Measurements from ENCODE around the gene CADPS.

The CADPS gene

DNA sequence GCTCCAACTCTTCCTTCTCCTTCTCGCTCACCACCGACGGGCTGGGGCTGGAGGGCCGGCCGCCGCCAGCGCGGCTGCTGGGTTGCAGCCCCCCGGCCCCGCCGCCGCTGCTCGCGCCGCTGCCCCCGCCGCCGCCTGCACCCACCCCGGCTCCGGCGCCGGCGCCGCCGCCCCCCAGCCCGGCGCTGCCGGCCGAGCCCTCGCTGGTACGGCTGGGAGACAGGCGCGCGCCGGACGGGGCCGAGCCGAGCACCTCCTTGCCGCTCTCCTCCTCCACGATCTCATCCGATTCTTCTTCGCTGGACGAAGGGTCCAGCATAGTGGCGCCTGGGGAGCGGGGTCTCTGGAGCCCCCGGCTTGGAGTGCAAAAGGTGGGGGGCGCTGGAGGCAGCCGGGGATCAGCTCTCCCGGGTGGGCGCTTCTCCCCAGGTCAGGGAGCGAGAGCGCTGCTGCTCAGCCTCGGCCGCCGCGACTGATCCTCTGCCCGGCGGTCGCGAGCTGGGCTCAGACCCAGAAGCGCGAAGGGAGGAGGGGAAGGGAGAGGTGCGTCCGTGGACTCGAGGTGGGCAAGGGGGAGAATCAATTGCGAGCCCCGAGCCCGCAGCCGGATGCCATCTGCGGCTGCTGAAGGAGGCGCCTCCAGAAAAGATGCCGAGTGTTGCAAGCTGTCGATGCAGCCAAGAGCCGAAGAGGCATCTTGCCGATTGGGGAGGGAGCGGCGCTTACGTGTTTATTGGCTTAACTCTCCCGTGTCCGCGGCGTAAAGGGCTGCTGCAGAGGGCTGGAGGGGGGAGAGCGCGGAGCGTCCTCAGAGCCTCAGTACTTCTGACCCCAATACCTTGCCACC lies at the start of gene CADPS:
TSS of gene CADPS (minus strand) at position 706 of the 847 bp plus-strand sequence. CDS start at position 319, 387 bp downstream.
- no peak for DNase-seq

DNA sequence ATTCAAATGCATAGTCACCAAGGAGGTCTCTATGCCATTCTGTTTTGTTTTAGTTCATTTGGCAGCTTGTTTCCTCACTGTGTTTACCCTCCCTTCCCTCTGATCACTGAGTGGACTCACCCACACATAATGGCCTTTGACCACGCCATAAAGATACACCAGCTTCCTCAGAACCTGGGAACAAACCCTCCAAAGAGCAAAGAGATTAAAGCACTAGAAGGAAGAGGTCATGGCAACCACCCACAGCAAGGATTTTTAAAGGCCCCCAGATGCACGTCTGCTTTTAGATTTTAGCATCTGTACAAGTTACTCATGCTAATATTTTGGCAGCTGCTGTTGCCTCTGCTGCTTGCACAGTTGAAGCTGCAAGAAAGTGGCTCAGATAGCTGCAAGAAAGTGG lies 47.9 kb upstream of the CADPS start:
- DNase-seq = no peak

DNA sequence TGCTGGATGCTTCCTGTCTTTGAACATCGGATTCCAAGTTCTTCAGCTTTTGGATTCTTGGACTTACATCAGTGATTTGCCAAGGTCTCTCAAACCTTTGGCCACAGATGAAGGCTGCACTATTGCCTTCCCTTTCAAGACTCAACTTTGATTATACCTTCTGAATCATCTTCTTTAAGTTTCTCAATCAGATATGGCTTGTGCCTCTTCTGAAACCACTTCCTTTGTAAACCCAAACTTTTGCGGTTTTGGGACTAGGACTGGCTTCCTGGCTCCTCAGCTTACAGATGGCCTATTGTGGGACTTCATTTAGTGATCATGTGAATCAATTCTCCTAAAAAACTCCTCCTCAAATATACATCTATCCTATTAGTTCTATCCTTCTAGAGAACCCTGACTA lies 47.1 kb upstream of the CADPS start:
- DNase-seq = no peak

DNA sequence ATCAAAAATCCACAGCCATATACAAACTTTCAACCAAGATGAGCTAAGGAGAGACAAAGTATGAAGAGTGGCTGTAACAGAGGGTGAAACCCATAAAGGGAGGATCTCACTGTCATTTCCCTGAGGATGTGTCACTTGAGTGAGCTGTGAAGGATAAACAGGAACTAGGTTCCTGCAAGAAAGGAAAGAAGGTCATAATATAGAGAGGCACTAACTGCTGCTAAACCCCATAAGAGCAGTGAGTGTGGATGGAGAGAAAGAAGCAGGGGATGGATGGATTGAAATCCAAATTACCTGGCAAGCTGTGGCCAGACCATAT lies 45.2 kb upstream of the CADPS start:
- DNase-seq = no peak

DNA sequence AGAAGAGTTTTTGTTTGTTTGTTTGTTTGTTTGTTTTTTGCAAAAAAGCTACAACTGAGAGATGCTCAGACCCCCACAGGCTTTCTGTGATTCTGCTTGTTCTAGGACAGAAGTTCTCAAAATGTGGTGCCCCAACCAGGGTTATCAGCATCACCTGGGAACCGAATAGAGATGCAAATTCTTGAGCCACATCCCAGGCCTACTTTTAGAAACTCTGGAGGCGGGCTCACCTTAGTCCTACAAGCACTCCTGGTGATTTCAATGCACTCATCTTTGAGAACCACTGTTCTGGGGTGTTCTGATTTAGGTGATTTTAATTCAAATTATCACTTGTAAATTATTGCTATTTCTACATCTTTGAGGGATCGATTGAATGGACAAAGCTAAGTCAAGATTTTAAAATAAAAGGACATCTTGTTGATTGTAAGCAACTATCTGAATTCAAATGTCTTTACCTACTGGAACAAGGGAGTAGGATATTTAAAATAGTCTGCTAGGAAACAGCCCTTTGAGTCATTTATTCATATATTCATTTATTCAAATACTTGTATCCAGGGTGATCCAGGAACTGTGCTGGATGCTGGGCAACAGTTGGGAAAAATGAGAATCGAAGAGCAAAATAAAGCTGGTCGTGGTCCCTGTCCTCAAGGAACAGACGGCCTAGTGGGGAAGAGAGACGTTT lies 44.7 kb upstream of the CADPS start:
- no peak for DNase-seq

DNA sequence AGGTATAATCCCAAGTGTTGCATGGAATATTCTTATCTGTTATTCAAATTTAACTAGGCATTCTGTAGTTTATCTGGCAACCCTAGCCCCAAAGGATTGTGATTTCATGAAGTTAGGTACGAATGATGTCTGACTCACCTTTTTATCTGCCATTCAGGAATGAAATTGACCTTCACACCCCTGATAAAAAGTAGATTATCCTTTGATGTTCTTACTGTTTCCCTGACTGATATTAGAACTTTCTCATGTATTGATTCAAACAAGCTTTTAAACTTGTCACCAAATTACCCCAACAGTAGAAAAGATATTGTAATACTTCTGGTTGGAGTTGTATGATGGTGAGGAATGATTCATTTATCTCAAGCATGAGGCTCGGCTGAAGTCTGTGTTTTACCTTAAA lies 43.6 kb upstream of the CADPS start:
- no peak for DNase-seq

DNA sequence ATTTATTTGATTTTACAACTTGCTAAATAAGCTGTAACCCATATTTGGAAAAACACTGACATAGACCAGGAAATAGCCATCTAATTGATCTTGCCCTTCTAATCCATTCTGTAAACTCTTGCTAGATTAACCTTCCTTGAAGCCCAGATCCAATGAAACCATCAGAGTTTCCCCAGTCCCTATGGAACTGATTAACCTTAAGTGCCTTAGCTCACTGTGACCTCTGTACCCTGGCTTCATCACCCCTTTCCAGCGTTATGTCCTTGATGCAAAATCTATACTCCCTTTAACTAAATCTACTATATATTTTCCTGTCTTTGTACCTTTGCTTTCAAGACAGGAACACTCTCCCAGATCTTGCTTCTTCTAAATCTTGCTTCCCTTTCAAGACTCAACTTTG lies 42.9 kb upstream of the CADPS start:
- DNase-seq = no peak

DNA sequence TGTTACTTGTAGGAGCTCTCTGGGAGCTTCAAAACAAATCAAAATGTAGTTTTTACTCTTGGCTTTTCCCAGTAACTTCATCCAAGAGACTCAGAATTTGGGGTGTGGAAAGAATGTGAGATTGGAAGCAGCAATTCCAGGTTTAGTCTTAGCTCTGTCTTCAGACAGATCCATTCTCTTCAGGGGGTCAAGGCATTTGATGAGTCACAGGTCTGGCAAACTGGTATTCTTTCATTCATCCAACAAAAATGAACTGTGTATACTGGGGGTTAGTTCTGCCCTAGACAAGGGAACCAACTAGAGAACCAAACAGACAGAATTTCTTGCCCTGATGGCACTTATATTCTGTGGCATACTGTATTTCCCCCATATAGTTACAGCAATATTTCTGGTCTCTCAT lies 36.3 kb upstream of the CADPS start:
- no peak for DNase-seq

DNA sequence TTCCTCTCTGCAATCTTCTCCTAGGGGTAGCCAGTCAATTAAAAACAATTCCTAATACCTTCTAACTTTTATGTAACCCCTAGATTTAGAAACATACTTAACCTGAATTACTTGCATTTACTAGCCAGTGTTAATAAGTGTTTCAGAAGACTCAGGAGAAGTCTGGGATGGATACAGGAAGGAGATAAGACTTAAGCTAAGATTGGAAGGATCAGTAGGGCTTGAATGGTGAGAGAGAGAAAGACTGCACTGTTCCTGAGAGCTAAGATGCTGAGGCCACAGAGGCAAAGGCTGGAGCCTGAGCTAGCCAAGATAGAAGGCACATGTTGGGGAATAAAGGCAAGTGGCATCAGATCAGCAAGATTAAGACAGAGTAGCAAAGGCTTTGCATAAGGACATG lies 30.1 kb upstream of the CADPS start:
- DNase-seq = no peak

DNA sequence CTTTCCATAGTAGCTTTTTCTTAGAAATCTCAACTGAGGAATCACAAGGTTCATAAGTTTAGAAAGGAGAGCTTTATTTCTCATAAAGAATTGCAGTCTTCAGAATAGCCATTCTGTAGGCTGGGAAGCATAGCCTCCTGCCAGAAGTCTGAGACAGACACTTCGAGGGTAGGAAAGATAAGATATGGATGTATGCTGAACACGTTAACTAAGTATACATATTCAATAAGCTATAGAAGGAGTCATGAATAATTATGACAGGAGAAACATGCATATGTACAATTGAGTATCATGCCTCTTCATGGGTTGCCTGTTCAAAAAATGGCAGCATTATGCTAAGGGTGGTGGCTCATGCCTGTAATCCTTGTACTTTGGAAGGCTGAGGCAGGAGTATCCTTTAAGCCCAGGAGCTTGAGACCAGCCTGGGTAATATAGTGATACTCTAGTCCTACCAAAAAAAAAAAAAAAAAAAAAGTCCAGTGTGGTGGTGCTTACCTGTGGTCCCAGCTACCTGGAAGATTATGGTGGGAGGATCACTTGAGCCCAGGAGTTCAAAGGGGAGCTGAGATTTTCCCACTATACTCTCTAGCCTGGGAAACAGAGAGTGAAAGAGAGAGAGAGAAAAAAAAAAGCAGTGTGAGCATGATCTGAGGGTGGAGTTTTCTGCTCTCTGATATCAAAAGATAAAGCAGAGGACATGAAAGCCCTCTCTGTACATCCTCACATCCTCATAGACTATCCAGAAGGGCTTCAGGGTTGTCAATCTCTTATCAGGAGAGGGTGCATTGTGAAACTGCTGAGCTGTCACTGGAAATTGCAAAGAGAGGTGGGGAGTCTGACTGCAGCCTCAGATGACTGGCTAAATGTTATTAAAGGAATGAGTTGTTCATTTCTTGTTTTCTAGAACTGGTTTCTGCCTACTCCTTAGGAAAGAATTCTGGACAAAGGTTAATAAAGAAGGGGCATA lies 23.6 kb upstream of the CADPS start:
- no peak for DNase-seq

DNA sequence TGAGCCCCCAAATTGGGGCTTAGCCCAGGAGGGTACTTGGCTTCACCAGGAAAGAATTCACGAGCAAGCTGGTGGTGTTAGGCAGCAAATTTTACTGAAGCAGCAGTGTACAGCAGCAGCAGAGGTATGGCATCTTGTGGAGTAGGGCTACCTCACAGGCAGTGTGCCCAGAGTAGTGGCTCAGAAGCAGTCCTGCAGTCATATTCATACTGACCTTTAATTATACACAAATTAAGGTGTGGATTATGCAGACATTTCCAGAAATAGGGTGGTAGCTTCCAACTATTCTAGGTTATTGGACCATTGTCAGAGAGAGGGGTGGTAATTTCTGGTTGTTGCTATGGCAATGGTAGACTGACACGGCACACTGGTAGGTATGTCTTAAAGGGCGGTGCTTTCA lies 20.7 kb upstream of the CADPS start:
- DNase-seq = no peak

DNA sequence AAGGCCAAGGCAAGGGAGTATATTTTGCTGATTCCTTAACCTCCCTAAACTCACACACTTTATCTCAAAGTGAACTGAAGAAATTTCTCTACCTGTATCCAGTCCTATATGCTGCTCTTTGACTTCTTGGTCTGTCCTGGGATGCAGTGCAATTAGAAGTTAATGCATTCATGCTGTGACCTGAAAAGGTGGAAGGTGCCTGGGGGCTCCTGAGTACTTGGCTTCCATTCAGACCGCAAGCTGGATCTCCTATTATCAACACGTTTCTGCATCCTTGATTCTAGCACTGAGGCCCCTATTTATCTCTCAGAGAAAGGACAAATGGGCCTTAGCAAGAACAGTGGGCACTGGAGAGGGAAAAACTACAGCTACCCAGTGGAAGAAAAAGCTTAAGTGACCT lies 17.7 kb upstream of the CADPS start:
- DNase-seq = no peak

DNA sequence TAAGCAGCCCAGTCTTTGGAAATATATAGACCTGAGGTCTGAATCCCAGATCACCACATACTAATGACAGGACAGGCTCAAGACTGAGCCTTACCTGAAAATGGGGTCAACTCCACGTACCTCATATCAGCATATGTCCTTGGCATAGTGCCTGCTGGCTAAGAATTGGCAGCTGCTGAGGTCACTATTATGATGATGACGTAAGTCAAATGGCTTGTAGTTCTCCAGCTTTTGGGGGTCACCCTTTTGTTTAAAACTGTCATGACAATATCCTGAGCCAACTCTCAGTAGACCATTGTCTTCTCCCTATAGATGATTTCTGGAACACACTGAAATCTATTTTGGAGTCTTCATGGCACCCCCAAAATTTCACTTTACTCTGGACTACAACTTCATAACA lies 16.8 kb upstream of the CADPS start:
- DNase-seq = no peak

DNA sequence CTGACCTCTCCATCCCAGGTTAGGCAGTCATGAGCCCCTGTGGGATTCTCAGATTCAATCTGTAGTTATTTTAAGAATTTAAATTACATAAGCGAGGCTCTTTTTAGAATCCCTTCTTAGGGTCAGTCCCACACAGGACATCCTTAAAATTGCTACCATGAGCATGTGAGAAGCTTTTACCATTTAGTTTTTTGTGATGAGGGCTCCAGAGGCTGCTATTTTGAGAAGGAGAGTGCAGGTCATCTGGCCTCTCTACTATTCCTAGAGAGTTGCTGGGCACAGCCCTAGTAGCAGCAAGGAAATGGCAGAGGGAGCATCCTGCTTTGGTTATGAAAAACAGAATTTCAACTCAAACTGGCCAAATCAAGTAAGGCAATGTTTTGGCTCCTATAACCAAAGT lies 13.6 kb upstream of the CADPS start:
- DNase-seq = no peak

DNA sequence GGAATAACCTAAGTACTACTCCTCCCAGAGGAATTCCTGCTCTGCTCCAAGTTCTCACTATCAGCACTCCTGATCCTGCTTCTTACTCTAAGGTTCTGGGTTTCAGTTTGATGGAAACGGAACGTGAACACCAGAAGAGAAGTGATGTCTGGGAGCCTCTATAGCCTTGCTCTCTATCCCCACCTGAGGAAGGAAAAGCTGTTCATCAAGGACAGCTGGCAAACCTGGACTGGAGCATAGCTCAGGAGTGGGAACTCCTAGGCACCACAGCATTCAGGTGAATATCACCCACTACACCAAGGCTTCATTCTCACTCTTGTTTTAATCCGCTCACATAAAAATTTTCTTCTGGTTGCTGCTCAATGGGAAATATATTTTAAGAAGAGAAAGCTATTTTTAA lies 13.0 kb upstream of the CADPS start:
- no peak for DNase-seq

DNA sequence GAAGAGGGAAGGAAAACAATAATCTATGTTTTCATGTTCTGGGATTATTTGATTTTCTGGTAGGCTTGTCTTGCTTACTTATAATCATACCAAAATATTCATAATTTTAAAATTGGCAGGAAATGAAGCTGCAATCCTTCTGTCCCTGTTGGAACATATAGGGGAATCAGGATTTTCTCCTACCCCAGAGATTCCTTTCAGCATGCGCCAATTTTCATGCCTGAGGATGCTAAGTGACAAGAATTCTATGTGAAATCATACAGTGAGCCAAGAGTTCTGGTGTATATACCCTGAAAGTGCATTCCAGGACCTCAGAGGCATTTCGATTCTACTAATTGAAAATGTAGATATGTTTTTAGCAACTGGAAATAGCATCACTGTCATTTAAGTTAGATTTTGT lies 9.9 kb upstream of the CADPS start:
- no peak for DNase-seq

DNA sequence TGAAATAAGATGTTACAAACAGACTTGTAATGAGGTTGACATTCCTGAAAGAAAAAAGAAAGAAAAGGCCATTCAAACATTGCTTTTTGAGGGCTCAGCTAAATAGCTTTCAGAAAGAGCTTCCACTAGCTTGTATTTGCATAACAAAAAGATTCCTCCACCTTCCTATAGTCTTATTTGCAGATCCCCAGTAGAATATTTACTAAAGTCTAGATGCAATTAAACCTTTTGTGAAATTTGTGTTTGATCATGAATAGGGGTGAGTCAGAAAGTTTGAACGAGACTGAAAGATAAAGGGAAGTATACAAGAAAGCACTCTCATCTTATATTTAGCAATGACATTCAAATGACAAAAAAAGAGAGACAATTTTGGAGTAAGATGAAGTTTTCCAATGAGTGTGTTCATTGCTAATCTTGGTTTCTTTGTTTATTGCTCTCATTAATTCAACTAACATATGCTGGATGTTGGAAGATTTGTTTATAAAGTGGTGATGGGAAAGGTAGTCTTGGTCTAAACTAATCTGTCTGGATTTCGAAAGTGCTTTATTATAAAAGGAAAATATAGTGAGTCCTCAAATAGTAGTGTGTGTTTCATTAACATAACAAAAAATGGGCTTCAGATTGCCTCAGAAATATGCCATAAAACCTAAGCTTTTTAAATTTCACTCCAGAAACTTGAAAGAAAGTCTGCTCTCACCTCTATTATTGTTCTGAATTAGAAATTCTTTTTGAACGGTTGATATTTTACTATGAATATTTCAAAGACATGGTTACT lies 9.1 kb upstream of the CADPS start:
- DNase-seq = no peak

DNA sequence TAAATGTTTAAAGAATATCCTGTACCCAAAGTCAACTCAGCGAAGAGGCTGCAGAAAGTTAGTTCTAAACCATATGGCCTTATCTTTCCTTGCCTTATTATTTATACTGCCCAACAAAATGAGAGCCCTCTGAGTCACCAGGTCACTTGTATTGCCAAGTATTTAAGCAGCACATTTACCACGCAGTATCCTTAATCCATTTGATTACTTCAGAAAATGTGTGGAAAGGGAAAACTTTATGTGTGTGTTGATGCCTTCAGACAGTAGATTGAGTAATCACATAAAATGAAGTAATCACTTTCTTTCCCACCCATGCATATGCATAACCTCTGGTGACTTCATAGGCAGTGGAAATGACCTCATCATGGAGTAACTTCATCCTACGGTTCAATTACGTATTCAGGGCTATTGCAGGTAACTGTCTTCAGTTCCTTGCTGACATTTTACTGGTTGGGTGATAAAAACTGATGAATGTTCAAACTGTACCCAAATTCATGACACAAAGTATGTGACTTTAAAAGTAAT lies 7.5 kb upstream of the CADPS start:
- DNase-seq = no peak

DNA sequence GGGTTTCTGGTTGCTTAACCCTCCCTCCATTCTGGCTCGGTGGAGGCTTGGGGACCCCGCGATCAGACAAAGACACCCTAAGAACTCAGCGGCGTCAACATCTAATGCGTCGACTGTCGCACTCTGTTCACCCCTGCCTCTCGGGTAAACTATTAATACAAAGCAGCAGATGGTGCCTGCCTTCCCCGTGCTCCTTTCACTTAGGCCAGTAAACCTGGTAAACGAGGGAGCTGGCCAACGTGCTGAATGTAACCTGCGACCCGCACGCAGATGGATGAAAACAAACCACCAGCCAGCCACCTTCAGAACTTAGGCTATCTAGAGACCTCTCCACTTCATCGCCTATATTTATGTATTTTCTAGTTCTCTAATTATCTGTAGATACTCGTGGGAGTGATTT lies 848 bp upstream of the CADPS start:
- no peak for DNase-seq

DNA sequence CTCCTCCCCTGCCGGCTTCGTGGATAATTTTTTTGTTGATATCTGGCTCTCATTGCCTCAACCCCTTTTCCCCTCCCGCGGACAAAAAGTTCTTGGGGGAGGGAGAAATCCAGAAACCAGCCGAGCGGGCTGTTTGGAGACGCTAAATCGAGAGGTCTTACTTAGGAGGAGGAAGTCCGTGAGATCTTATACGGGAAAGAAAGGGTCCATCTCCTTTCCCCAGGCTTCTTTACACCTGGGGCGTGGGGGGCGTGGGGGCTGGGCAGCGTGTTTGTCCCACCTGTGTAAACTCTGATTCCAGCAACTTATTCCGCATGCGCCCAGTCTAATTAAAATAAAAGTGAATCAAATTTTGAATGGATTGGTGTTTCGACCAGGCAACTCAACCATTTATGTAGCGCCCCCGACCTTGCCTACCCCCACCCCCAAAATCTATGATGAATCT lies 364 bp upstream of the CADPS start:
- no peak for DNase-seq

DNA sequence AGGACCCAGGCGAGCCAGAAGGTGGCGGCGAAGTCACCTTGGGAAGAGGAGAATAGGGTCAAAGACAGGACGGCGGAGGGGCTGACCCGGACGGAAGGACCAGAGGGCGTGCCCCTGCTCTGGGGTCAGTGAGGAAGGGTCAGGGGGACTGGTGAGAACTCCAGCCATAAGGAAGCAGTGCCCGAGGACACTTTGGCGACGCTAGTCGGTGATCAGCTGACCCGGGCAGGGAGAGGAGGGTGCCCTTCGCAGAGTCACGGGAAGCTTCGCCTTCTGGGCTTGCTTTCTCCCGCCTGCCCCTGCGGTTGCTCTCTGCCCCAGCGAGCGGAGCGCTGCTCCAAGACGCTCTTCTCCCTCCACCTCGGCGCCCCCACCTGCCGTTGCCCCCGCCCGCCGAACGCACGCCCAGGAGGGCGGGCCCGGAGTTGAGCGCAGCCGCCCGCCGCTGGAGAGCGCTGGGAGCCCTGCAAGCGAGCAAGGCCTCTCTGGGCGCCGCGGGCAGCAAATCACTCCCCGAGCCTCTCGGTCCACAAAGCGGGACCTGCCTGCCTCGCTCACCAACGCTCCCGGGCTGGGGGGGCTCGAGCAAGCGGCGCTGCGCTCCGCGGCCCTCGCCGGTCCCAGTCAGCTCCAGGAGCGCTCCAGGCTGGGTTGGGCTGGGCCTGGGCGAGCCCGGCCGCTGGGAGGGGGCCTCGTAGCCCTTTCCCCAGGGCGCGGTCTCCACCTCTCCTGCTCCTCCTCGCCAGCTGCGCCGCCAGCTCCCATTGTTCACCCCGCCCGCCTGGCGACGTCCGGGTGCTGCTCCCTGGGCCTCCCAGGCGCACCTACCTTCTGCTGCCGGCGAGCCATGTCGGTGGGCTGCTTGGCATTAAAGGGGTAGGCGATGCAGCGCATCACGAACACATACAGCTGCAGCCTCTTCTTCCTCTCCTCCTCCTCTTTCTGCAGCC lies 1.2 kb downstream of the CADPS start:
- DNase-seq = no peak

DNA sequence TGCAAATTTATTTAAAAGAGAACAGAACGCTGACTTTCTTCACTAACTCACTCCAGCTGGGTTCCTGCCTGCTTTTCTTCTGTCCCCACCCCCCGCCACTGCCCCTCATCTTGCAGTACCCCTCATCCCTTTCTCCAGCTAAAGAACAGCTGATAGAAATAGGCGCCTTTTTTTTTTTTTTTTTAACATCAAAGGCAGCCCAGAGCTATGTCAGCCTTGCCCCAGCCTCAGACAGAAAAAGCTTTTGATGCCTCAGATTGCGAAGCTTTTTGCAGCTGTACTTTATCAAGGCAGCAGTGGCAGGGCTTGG lies 1.8 kb downstream of the CADPS start:
- DNase-seq = no peak
